Fibroblast of villous mesenchyme (primary cell): ENCODE data around the gene FGR. TPM values are rescaled to one million over a fixed set of nuclear protein-coding genes. Genes with fewer than 3 reads are reported as not detected.
"Not testable (repeated sequence)": the region's sequence is repeated elsewhere in the genome, so short reads cannot be mapped to it uniquely, and the experiment has no call there.

Experiments used
- DNase-seq: peaks from one replicate; pipeline ENCODE4 v3.0.0-alpha.2; 2010; ENCODE audit warnings: low read depth
- H3K4me3 ChIP-seq: 2 replicates; pipeline ENCODE4 v1.5.1; 2011; ENCODE audit warnings: low read depth, mild to moderate bottlenecking, low read length
- CTCF ChIP-seq: IDR thresholded peaks from 2 replicates; pipeline ENCODE4 v1.5.1; 2012; ENCODE audit warnings: low read depth, mild to moderate bottlenecking, low read length; ENCODE audit not compliant: insufficient read depth
- total RNA-seq: library from RNA; depleted of rRNA; stranded (reverse); fragments of >200 nt; gene quantifications from 2 replicates; pipeline ENCODE4 v1.2.3, GENCODE V29; 2012

Gene FGR
- not detected in 2 replicates for total RNA-seq

- no peak for DNase-seq
- no peak for TF ChIP-seq CTCF
- H3K4me3 ChIP-seq, result peak within 1 kb of the TSS; percentile 43
Measured at GRCh38 chr1:27634985-27635367, at the start of gene FGR. TSS of gene FGR (minus strand) at chr1:27635185. CDS start at chr1:27623916, 11,269 bp downstream.

- H3K4me3 ChIP-seq, result no peak overlapping the region
- no peak for TF ChIP-seq CTCF
- no peak for DNase-seq
Measured at GRCh38 chr1:27684176-27684575, 49.2 kb upstream of the FGR start.

- TF ChIP-seq CTCF, result no peak
- no peak overlapping the region for H3K4me3 ChIP-seq
- no peak for DNase-seq
Measured at GRCh38 chr1:27682351-27682944, 47.5 kb upstream of the FGR start.

- DNase-seq, H3K4me3 ChIP-seq: not testable (repeated sequence)
Measured at GRCh38 chr1:27681580-27681979, 46.6 kb upstream of the FGR start.

GRCh38 chr1:27680225-27680791, 45.3 kb upstream of the FGR start:
- not testable (repeated sequence) for H3K4me3 ChIP-seq

GRCh38 chr1:27678747-27679146, 43.8 kb upstream of the FGR start:
- TF ChIP-seq CTCF, result no peak
- DNase-seq, result no peak
- no peak overlapping the region for H3K4me3 ChIP-seq

More at GRCh38 chr1:27680225-27680791, 45.3 kb upstream of the FGR start:
- not testable (repeated sequence) for DNase-seq

- H3K4me3 ChIP-seq, result no peak overlapping the region
- TF ChIP-seq CTCF, result no peak
- no peak for DNase-seq
Measured at GRCh38 chr1:27676410-27676809, 41.4 kb upstream of the FGR start.

- no peak for TF ChIP-seq CTCF
- peak; percentile 35 for DNase-seq
Measured at GRCh38 chr1:27672750-27673112, 37.7 kb upstream of the FGR start.

More at GRCh38 chr1:27672750-27673112, 37.7 kb upstream of the FGR start:
- peak overlapping the region; percentile 71 for H3K4me3 ChIP-seq
